CD14-positive monocyte (primary cell): ENCODE data around the gene GSE1. TPM values are rescaled to one million over a fixed set of nuclear protein-coding genes. Genes with fewer than 3 reads are reported as not detected.

Experiments used
- DNase-seq, 3 donors: peaks; one replicate each; pipeline ENCODE4 v3.0.0-alpha.2; 2011 to 2022
- H2AFZ ChIP-seq: 2 replicates; pipeline ENCODE4 v1.6.0; 2012; ENCODE audit warnings: mild to moderate bottlenecking, low read depth, low read length, inconsistent platforms; ENCODE audit not compliant: insufficient read depth, poor library complexity, severe bottlenecking
- H3K27ac ChIP-seq, 2 donors: 1 replicate in 1 of 2; 2 replicates in 1 of 2; pipeline ENCODE4 v1.5.1; 2012 to 2013; ENCODE audit warnings: low read length in 2 of 2, control low read depth in 1 of 2, inconsistent platforms in 1 of 2, low read depth in 1 of 2, mild to moderate bottlenecking in 1 of 2
- H3K27me3 ChIP-seq, 2 donors: one replicate each; pipeline versions ENCODE4 v1.6.0 to v1.6.1; 2011 to 2013; ENCODE audit warnings: low read length in 2 of 2; ENCODE audit not compliant: control insufficient read depth in 2 of 2, insufficient read depth in 2 of 2
- H3K36me3 ChIP-seq, 2 donors: replicated peaks in 1 of 2; 1 replicate in 1 of 2; 2 replicates in 1 of 2; pipeline versions ENCODE4 v1.5.1 to v1.6.1; 2012 to 2013; ENCODE audit warnings: low read length in 2 of 2, control low read depth in 1 of 2, inconsistent platforms in 1 of 2, mild to moderate bottlenecking in 1 of 2; ENCODE audit not compliant: insufficient read depth in 2 of 2, control insufficient read depth in 1 of 2
- H3K4me1 ChIP-seq, 2 donors: 1 replicate in 1 of 2; 2 replicates in 1 of 2; pipeline versions ENCODE4 v1.5.1 to v1.6.1; 2012 to 2013; ENCODE audit warnings: low read length in 2 of 2, control low read depth in 1 of 2, inconsistent platforms in 1 of 2, mild to moderate bottlenecking in 1 of 2, moderate library complexity in 1 of 2; ENCODE audit not compliant: insufficient read depth in 2 of 2, control insufficient read depth in 1 of 2
- H3K4me2 ChIP-seq: replicated peaks from 2 replicates; pipeline ENCODE3; 2012; ENCODE audit warnings: low read length, moderate library complexity, mild to moderate bottlenecking; ENCODE audit not compliant: poor library complexity, severe bottlenecking; ENCODE audit errors: extremely low read depth
- H3K4me3 ChIP-seq, 3 experiments: fragments of 200-600 bp in 1 of 3; sonication (generic) in 1 of 3; replicated peaks in 1 of 3; 1 replicate in 2 of 3; 2 replicates in 1 of 3; pipeline ENCODE4 v1.5.1; 2011 to 2013; ENCODE audit warnings: low read length in 3 of 3, mild to moderate bottlenecking in 3 of 3, control low read depth in 2 of 3, low read depth in 2 of 3, inconsistent platforms in 1 of 3, moderate library complexity in 1 of 3
- H3K79me2 ChIP-seq: 2 replicates; pipeline ENCODE4 v1.6.0; 2012; ENCODE audit warnings: mild to moderate bottlenecking, control low read depth, inconsistent platforms, low read length, moderate library complexity; ENCODE audit not compliant: insufficient read depth
- H3K9ac ChIP-seq: 2 replicates; pipeline ENCODE4 v1.6.0; 2017; ENCODE audit warnings: low read length, mild to moderate bottlenecking; ENCODE audit not compliant: insufficient read depth, poor library complexity, severe bottlenecking
- H3K9me3 ChIP-seq, 2 donors: replicated peaks in 1 of 2; 1 replicate in 1 of 2; 2 replicates in 1 of 2; pipeline versions ENCODE4 v1.5.1 to v1.6.1; 2012 to 2013; ENCODE audit warnings: low read length in 2 of 2, control low read depth in 1 of 2; ENCODE audit not compliant: control insufficient read depth in 1 of 2, insufficient read depth in 1 of 2
- H4K20me1 ChIP-seq: 2 replicates; pipeline ENCODE4 v1.6.0; 2012; ENCODE audit warnings: mild to moderate bottlenecking, low read length, control low read depth, moderate library complexity; ENCODE audit not compliant: insufficient read depth
- H3K27ac Mint-ChIP-seq, 7 donors: one replicate each; pipeline ENCODE4 v1.8.0; 2020; ENCODE audit warnings: mild to moderate bottlenecking in 7 of 7, mixed read lengths in 7 of 7, moderate library complexity in 6 of 7, inconsistent platforms in 2 of 7
- H3K27me3 Mint-ChIP-seq, 3 donors: one replicate each; pipeline ENCODE4 v1.8.0; 2021 to 2022; ENCODE audit warnings: low read depth in 3 of 3, mild to moderate bottlenecking in 3 of 3, mixed read lengths in 3 of 3, moderate library complexity in 3 of 3, inconsistent platforms in 1 of 3
- H3K36me3 Mint-ChIP-seq, 2 donors: one replicate each; pipeline ENCODE4 v1.8.0; 2020; ENCODE audit warnings: mixed read lengths in 2 of 2, inconsistent platforms in 1 of 2, mild to moderate bottlenecking in 1 of 2
- H3K4me1 Mint-ChIP-seq: one replicate; pipeline ENCODE4 v1.8.0; 2020; ENCODE audit warnings: mild to moderate bottlenecking, mixed read lengths
- H3K4me3 Mint-ChIP-seq, 2 donors: one replicate each; pipeline ENCODE4 v1.8.0; 2020; ENCODE audit warnings: mild to moderate bottlenecking in 2 of 2, mixed read lengths in 2 of 2, moderate library complexity in 1 of 2
- H3K9me3 Mint-ChIP-seq, 7 donors: one replicate each; pipeline ENCODE4 v1.8.0; 2020 to 2022; ENCODE audit warnings: mixed read lengths in 7 of 7, mild to moderate bottlenecking in 6 of 7, moderate library complexity in 6 of 7, inconsistent platforms in 2 of 7
- CTCF ChIP-seq: fragments of 200-600 bp; IDR thresholded peaks from one replicate; pipeline ENCODE4 v1.8.0; 2022; ENCODE audit warnings: antibody characterized with exemption, mild to moderate bottlenecking
- WGBS: methylation state at CpG from one replicate; pipeline ENCODE4 v1.1.5; 2013; ENCODE audit warnings: missing lambda C conversion rate; ENCODE audit not compliant: insufficient coverage; 5-methylcytosine and 5-hydroxymethylcytosine counted together
- intact Hi-C, 2 donors: fragments of 100-400 bp; cut with micrococcal nuclease; formaldehyde crosslinking; loops; one replicate each; pipeline versions ENCODE4 v1.15.0 to v1.15.1; 2023
- polyA plus RNA-seq, 3 donors: library from polyadenylated mRNA; depleted of rRNA in 1 of 3; unstranded in 2 of 3; stranded (reverse) in 1 of 3; fragments of 300-500 nt in 2 of 3; fragments of >200 nt in 1 of 3; fragmentation: Illumina TruSeq in 2 of 3; gene quantifications; 1 replicate in 2 of 3; 2 replicates in 1 of 3; pipeline ENCODE4 v1.2.3, GENCODE V29; 2012 to 2021

Gene GSE1
- polyA plus RNA-seq, 3 donors, result 0.67 to 38.9 (median 0.86) TPM

- no peaks in the 10 kb centered on the region for H3K27me3 ChIP-seq
- no peak overlapping the region for H3K4me3 ChIP-seq
- H3K79me2 ChIP-seq, result no peaks in the 10 kb centered on the region
- H3K27ac ChIP-seq, result peak overlapping the region in 1 of 2 donors; percentile 1
- H3K4me1 ChIP-seq, result no peaks in the 10 kb centered on the region
- H3K36me3 ChIP-seq, result peaks cover 66 to 100% of the 10 kb centered on the region in 2 donors
- Mint-ChIP-seq H3K36me3 (peaks cover 77 to 96% of the 10 kb centered on the region in 2 donors), H3K9me3 (no peaks in the 10 kb centered on the region), H3K4me3 (no peak overlapping the region), H3K27ac (peak overlapping the region in 2 of 7 donors; percentile 3 to 17), H3K27me3 (no peaks in the 10 kb centered on the region), H3K4me1 (no peaks in the 10 kb centered on the region)
- no peak overlapping the region for H3K9ac ChIP-seq
- no peak overlapping the region for H2AFZ ChIP-seq
- no peaks in the 10 kb centered on the region for H3K9me3 ChIP-seq
- no peak for DNase-seq
- no peaks in the 10 kb centered on the region for H4K20me1 ChIP-seq
- 89% methylated on average over 11 of the region's 19 CpGs for WGBS
- TF ChIP-seq CTCF, result no peak
- intact Hi-C loops, result no loop called here
- no peak overlapping the region for H3K4me2 ChIP-seq
These were observed 60.7 kb downstream of the GSE1 start for GRCh38 chr16:85673529-85674417.

GRCh38 chr16:85674418-85674755 is 61.3 kb downstream of the GSE1 start:
- TF ChIP-seq CTCF, result no peak
- intact Hi-C loops, result no loop called here
- Mint-ChIP-seq H3K4me3 (no peak overlapping the region), H3K36me3 (peaks cover 71 to 96% of the 10 kb centered on the region in 2 donors), H3K27me3 (no peaks in the 10 kb centered on the region), H3K9me3 (no peaks in the 10 kb centered on the region), H3K4me1 (no peaks in the 10 kb centered on the region), H3K27ac (peak overlapping the region in 4 of 7 donors; percentile 3 to 35 (median 25))
- H3K4me3 ChIP-seq, result no peak overlapping the region
- no peaks in the 10 kb centered on the region for H3K9me3 ChIP-seq
- DNase-seq, result no peak
- H3K9ac ChIP-seq, result no peak overlapping the region
- H3K4me2 ChIP-seq, result no peak overlapping the region
- no peaks in the 10 kb centered on the region for H3K27me3 ChIP-seq
- peak overlapping the region in 1 of 2 donors; percentile 1 for H3K27ac ChIP-seq
- H3K36me3 ChIP-seq, result peaks cover 60 to 100% of the 10 kb centered on the region in 2 donors
- H2AFZ ChIP-seq, result no peak overlapping the region
- no peaks in the 10 kb centered on the region for H3K79me2 ChIP-seq
- no peaks in the 10 kb centered on the region for H3K4me1 ChIP-seq
- H4K20me1 ChIP-seq, result no peaks in the 10 kb centered on the region
- 100% methylated on average over 1 of the region's 4 CpGs for WGBS
